D721Med (cell line): Measurements from ENCODE around the gene STK11IP.

Experiments
- DNase-seq: peaks from one replicate; pipeline ENCODE4 v3.0.0; 2011; ENCODE audit warnings: low spot score; ENCODE audit not compliant: insufficient read length
- FAIRE-seq: peaks from 2 replicates; lab custom pipeline; 2011; peaks lifted over from hg19 to GRCh38; lab: Jason Lieb, UNC
- TF ChIP-seq, protein P1 (sequence below): IDR thresholded peaks from 2 replicates; pipeline ENCODE4 v1.5.1; 2012; ENCODE audit warnings: mild to moderate bottlenecking, control low read depth; ENCODE audit not compliant: insufficient read depth; ENCODE audit errors: missing control alignments

The STK11IP gene

DNA sequence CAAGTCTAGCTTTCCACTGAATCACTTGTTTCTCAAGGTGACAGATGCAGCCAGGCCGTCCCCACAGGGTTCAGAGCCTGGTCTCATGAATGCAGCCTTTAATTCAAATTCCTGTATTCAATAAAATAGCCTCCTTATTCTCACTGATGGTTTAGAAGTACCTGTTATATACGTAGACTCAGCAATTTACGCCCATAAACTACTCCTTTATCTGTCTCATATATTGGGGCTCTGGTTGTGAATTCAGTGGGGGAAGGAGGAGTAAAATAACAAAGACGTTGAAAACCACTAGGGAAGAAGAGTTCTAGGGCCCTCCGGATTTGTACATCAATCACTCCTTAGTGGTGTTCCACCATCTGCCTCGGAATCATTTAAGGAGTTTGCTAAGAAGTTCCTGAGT, 28.0 kb upstream of the STK11IP start:
- TF ChIP-seq, protein P1, sequence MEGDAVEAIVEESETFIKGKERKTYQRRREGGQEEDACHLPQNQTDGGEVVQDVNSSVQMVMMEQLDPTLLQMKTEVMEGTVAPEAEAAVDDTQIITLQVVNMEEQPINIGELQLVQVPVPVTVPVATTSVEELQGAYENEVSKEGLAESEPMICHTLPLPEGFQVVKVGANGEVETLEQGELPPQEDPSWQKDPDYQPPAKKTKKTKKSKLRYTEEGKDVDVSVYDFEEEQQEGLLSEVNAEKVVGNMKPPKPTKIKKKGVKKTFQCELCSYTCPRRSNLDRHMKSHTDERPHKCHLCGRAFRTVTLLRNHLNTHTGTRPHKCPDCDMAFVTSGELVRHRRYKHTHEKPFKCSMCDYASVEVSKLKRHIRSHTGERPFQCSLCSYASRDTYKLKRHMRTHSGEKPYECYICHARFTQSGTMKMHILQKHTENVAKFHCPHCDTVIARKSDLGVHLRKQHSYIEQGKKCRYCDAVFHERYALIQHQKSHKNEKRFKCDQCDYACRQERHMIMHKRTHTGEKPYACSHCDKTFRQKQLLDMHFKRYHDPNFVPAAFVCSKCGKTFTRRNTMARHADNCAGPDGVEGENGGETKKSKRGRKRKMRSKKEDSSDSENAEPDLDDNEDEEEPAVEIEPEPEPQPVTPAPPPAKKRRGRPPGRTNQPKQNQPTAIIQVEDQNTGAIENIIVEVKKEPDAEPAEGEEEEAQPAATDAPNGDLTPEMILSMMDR = no peak
- FAIRE-seq = no peak
- DNase-seq = no peak

DNA sequence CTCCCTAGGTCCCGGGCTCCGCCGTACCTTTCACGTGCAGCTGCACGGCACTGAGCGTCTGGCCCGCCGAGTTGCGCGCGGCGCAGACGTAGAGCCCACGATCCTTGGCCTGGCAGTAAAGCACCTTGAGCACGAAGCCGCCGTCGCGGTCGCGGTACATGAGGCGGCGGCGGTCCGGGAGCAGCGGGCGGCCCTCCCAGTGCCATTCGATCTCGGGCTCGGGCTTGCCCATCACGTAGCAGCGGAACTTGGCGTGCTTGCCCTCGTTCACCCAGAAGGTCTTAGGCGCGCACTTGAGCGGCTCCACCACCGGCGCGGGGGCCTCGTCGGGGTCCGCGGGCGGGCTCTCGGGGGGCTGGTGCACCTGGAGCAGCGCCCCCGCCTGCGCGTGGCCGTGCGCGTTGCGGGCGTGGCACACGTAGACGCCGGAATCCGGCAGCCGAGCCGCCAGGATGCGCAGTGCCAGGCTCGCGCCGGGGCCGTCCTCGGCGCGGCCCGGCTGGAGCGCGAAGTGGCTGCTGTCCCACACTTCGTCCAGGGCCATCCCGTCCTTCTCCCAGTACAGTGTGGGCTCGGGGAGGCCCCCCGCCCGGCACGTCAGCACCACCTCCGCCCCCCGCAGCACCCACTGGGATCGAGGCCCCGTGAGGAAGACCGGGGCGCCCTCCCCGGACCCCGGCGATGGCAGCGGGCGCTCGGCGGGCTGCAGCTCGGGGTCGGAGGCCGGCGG, 27.3 kb upstream of the STK11IP start:
- TF ChIP-seq, protein P1 = no peak
- no peak for DNase-seq
- no peak for FAIRE-seq

DNA sequence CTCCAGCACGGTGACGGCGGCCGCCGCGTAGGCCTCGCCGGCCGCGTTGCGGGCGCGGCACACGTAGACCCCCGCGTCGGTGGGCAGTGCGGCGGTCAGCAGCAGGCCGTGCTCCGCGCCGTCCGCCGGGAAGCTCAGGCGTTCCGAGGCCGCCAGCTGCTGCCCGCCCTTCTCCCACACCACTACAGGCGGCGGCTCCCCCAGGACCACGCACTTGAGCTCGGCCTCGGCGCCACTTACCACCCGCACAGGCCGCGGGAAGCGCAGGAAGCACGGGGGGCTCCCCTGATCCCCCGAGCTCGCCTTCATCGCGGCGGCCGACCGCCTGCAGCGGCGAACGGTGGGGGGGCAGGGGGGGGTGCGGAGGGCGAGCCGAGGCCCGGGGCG, 26.7 kb upstream of the STK11IP start:
- TF ChIP-seq, protein P1 = no peak
- DNase-seq (no peak), FAIRE-seq (no peak)

DNA sequence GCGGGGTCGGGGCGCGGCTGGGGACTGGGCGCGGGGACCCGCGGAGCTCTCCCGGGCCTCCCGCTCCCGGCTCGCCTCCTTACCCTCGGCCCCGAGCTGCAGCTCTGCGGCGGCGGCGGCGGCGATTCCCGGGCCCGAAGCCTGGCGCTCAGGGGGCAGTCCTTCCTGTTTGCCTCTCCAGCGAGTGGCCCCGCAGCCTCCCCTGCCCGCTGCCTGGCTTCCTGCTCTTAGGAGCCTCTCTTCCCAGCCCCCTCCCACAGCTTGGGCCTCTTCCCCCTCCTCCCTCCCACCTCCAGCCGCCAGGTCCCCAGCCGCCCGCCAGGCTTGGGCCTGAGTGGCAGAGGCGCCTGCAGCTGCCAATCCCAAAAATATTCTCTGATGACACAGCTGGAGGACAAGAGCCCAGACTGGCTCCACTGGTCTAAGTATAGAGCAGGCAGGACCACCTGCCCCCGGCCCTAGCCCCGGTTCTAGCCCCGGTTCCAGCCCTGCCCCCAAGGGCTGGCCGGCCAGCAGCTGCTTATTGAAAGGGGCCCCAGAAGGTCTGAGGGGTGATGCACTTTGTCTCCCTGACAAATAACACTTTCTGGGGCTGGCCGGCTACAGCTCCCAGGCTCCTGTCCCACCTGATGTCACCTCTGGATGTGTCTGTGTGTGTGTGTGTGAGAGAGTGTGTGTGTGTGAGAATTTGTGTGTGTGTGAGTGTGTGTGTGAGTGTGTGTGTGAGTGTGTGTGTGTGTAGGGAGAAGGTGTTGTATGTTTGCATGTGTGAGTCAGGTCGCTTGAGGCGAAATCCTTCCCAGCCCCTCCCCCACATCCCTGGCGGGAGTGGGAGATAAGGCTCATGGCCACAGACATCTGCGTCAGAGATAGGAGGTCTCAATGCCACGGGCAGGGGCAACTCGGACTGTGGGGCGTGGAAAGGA, 26.1 kb upstream of the STK11IP start, which contains the start of gene OBSL1:
TSS of gene OBSL1 (minus strand) at position 229 of the 926 bp plus-strand sequence. CDS start 307 bp downstream, outside the sequence.
- TF ChIP-seq, protein P1 = no peak
- FAIRE-seq (no peak), DNase-seq (no peak)

DNA sequence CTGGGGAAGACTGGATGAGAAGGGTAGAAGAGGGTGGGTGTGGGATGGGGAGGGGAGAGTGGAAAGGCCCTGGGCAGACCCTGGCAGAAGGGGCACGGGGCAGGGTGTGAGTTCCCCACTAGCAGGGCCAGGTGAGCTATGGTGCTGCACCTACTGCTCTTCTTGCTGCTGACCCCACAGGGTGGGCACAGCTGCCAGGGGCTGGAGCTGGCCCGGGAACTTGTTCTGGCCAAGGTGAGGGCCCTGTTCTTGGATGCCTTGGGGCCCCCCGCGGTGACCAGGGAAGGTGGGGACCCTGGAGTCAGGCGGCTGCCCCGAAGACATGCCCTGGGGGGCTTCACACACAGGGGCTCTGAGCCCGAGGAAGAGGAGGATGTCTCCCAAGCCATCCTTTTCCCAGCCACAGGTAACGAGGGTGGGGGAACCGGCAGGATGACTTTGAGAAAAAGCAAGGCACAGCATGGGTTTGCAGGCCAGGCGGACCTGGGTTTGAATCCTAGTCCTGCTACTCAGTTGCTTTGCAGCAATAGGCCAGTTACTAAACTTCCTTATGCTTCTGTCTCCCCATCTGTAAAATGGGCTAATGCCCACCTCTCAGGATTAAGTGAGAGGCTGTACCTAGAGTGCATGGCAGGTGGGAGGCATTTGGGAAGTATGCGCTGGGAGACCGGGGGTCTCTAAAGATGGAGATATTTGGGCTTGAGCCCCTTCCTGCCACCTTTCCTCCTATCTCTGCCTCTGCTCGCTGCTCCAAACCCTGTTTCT, 25.2 kb upstream of the STK11IP start, which contains the start of gene INHA:
TSS of gene INHA (plus strand) at position 74 of the 765 bp plus-strand sequence. CDS start at position 139, 65 bp downstream.
- TF ChIP-seq, protein P1 = no peak
- DNase-seq = no peak
- no peak for FAIRE-seq

DNA sequence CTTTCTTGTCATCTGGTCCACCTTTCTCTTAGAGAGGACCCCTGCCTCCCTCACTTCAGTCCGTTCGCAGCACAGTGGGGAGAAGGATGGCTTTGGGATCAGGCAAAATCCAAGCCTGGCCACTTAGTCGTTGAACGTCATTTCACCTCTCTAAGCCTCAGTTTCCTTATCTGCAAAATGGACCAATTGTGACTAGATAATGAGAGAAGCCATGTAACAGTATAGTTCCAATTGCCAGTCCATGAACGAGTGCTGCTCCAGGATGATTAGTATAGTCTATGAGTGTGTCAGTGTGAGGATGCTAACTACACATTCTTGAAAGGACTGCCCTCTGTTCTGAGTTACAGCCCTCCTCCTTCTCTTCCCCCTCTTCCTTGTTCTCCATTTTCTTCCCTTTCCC, 24.5 kb upstream of the STK11IP start:
- FAIRE-seq (no peak), DNase-seq (no peak)

More for the DNA sequence above, 24.5 kb upstream of the STK11IP start:
- TF ChIP-seq, protein P1 = no peak
